ENCODE results near the gene TUBB4B. TPM values are rescaled to one million over a fixed set of nuclear protein-coding genes. Genes with fewer than 3 reads are reported as not detected.

The TUBB4B gene
- total RNA-seq, 1 donor from 2014 or later, result 191 TPM

DNA sequence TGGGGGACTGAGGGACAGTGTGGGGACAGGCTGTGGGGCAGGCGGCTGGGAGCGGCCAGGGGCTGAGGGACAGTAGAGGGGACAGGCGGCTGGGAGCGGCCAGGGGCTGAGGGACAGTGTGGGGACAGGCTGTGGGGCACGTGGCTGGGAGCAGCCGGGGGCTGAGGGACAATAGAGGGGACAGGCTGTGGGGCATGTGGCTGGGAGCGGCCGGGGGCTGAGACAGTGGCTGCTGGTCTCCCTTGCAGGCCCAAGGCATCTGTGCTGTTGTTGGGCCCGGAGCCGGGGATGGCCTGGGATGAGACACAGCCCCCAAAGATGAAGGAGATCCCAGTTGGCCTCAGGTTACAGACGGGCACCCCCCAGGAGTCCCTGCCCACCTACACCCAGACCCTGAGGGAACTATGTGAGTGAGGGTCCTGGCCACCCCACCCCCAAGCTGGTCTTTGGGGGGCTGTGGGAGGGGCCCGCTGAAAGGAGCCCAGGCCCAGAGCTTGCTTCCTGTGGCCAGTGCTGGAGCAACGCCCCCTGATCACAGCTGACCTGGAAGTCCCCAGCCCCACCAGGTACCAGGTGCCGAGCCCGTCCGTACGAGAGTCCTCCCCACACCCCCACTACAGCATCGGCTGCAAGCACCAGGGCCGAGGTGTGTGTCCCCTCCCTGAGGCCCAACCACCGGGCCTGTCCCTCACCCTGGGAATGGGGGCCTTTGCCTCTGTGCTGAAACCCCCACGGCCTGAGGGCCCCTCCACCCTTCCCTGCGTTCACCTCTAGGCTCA, 10.6 kb downstream of the TUBB4B start:
- no peaks in the 10 kb centered on the region for H3K27me3 ChIP-seq
- peaks cover 20% of the 10 kb centered on the region for H3K4me1 ChIP-seq
- H3K4me3 ChIP-seq, result no peak overlapping the region
- ATAC-seq (no peak), DNase-seq (no peak)
- H3K27ac ChIP-seq, result no peak overlapping the region
- no peaks in the 10 kb centered on the region for H3K9me3 ChIP-seq
- peaks cover 5% of the 10 kb centered on the region for H3K36me3 ChIP-seq
- TF ChIP-seq, protein P1, sequence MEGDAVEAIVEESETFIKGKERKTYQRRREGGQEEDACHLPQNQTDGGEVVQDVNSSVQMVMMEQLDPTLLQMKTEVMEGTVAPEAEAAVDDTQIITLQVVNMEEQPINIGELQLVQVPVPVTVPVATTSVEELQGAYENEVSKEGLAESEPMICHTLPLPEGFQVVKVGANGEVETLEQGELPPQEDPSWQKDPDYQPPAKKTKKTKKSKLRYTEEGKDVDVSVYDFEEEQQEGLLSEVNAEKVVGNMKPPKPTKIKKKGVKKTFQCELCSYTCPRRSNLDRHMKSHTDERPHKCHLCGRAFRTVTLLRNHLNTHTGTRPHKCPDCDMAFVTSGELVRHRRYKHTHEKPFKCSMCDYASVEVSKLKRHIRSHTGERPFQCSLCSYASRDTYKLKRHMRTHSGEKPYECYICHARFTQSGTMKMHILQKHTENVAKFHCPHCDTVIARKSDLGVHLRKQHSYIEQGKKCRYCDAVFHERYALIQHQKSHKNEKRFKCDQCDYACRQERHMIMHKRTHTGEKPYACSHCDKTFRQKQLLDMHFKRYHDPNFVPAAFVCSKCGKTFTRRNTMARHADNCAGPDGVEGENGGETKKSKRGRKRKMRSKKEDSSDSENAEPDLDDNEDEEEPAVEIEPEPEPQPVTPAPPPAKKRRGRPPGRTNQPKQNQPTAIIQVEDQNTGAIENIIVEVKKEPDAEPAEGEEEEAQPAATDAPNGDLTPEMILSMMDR (IDR thresholded peaks at IDR 0.05), result no peak
- intact Hi-C loops (cut with DNase I), result no loop called here

DNA sequence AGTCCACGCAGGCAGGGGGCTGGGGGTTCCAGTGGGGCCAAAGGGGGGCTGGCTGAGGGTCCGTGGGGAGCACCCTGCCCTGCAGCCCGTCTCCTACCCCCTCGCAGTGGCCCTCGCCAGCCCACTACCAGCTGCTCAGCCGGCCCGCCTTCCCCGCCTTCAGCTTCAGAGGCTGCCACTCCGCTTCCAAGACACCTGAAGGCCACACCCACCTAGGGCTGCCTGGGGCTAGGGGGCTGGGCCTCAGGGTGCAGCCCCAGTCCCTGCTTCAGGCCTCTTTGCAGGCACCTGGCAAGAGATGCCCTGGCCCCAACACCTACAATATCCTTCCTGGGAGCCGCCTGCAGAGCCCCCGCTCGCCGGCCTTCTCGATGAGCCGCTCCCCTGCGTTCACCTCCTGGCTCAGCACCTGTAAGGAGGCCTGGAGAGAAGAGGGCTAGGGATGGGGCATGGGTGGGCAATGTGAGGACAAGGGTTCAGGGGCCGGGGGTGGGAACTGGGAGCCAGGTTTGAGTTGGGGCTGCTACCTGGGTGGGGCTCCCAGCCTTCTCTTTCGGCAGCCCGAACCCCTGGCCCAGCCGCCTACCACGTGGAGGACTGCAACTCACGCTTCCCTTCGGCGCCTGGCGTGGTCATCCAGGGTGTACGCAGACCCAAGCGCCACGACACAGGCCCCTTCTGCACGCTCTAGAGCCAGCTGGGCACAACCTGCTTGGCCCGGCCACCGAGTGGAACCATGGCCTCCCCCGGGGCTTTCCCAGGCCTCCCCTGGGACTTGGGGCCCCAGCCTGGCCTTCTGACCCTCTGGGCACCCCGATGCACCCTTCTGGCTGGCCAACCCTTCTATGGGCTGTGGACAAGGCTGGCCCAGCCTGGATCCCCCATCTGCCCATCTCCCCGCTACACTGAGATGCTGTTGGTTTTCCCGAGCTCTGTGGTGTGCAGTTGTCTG, 11.7 kb downstream of the TUBB4B start:
- intact Hi-C loops (cut with DNase I), result no loop called here
- TF ChIP-seq, protein P1 (IDR thresholded peaks at IDR 0.05), result no peak
- no peaks in the 10 kb centered on the region for H3K9me3 ChIP-seq
- H3K27ac ChIP-seq, result no peak overlapping the region
- H3K27me3 ChIP-seq, result no peaks in the 10 kb centered on the region
- no peak overlapping the region for H3K4me3 ChIP-seq
- ATAC-seq (no peak), DNase-seq (no peak)
- H3K36me3 ChIP-seq, result peaks cover 10% of the 10 kb centered on the region
- peaks cover 16% of the 10 kb centered on the region for H3K4me1 ChIP-seq

DNA sequence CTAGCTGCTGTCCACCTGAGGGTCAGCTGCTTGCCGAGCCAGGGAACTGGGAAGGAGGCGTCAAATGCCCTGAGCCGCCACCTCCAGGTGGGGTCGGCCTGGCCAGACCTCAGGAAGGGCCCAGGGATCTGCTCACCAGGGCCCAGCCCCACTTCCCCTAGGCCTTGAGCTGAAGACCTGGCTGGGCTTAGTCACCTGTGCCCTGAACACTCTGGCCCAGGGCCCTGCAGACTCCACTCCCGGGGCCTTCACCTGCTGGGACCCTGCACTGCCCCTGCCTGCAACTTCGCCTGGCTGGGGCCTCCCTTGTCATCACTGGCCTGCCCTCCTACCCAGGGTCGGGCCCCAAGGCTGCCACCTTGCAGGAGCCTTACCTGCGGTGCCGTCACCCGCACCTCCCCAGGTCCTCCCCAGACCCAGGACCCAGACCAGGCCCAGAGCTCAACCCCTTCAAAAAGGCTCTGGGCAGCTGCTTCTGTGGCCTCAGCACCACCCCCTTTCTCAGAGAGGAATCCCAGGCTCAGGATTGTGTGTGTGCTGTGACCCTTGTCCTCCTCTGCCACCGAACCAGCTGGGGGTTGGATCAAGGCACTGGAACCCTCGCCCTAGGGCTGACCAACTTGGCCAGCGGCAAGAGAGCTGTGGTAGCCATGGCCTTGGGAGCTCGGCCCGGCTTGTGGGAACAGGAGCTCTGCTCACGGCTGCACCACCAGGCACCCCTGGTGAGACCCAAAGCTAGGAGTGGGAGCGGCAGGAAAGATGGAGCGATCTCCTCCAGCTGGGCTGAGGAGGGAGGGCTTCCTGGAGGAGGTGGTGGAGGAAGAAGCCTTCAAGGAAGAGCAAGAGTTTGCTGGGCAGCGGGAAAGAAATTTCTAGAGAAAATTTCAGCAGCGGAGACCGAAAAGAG, 12.9 kb downstream of the TUBB4B start:
- H3K27ac ChIP-seq, result peak overlapping the region; percentile 75
- H3K4me3 ChIP-seq, result peak overlapping the region; percentile 86
- ATAC-seq, result no peak
- TF ChIP-seq, protein P1 (IDR thresholded peaks at IDR 0.05), result no peak
- no peak for DNase-seq
- peaks cover 16% of the 10 kb centered on the region for H3K4me1 ChIP-seq
- H3K27me3 ChIP-seq, result no peaks in the 10 kb centered on the region
- H3K9me3 ChIP-seq, result no peaks in the 10 kb centered on the region
- intact Hi-C loops (cut with DNase I), result no loop called here
- peaks cover 21% of the 10 kb centered on the region for H3K36me3 ChIP-seq

DNA sequence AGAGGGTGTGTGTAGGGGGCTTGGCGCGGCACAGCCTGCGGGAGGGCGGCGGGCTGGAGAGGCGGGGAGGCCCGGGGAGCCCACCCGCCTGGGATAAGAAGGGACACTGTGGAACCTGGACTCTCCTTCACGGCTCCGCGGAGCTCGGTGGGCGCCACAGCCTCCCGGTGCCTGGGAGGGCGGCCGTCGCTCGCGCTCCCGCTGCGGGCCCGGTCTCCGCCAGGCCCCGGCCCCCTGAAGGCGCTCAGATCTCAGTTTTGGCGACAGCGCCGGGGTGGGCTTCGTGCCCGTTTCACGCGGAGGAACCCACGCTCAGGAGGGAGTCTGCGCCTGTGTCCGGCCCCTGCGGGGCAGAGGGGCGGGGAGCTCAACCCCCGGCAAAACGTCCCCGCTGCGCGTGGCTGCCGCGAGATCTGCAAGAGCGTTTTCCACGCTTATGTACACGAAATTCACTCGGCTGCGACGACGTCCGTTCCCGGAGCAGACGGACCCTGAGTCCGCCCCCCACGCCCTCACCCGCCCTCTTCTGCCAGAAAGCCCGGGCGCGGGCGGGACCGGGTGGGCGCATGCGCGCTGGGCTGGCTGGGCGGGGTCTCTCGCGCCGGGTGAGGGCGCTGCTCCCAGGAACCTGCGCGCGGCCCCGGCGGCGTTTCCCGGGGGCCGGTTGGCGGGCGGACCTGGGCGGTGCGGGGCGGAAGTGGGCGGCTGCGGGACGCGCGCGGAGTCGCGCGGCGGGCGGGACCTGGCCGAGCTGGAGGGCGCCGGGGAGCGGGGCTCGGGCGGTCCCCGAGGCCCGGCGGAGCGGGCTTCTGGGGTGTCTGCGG, 13.7 kb downstream of the TUBB4B start, which contains the start of gene NELFB:
NELFB (plus strand) TSS at position 704 of the 824 bp plus-strand sequence.
- ATAC-seq (peak; percentile 94), DNase-seq (peak; percentile 97)
- H3K27ac ChIP-seq, result peak within 1 kb of the TSS; percentile 75
- H3K27me3 ChIP-seq, result no peaks in the 10 kb centered on the region
- H3K4me1 ChIP-seq, result peaks cover 16% of the 10 kb centered on the region
- H3K36me3 ChIP-seq, result peaks cover 27% of the 10 kb centered on the region
- intact Hi-C loops (cut with DNase I), result no loop called here
- H3K9me3 ChIP-seq, result no peaks in the 10 kb centered on the region
- peak within 1 kb of the TSS; percentile 86 for H3K4me3 ChIP-seq
- TF ChIP-seq, protein P1 (IDR thresholded peaks at IDR 0.05), result no peak
